ENCODE data around the gene PTPA. TPM values are rescaled to one million over a fixed set of nuclear protein-coding genes. Genes with fewer than 3 reads are reported as not detected.

PTPA gene
- total and polyA plus RNA-seq, 10 of the 15 experiments (the other 5 are each of a cell fraction or from before 2014, with no cell fraction given): 1.6 to 111 (median 55.1) TPM

GRCh38 chr9:129109952-129110739 is 1.1 kb upstream of the PTPA start:
- WGBS (ENCODE audit: insufficient coverage, insufficient replicate concordance, low lambda C conversion rate, missing lambda C conversion rate): 4% methylated on average over 59 of the region's 64 CpGs
- Histone ChIP-seq H3K4me2 (ENCODE audit: control insufficient read depth, insufficient read depth) (peak overlapping the region; percentile 99), H3K27ac (ENCODE audit: control insufficient read depth, insufficient read depth) (no peak overlapping the region), H3K4me1 (ENCODE audit: control insufficient read depth, insufficient read depth, low read length) (peaks cover 7% of the 10 kb centered on the region), H4K20me1 (ENCODE audit: control insufficient read depth, insufficient read depth) (no peaks in the 10 kb centered on the region), H3K4me3 (peak overlapping the region; percentile 58), H3K79me2 (ENCODE audit: control insufficient read depth, insufficient read depth, low read length) (peaks cover 20% of the 10 kb centered on the region), H3K36me3 (ENCODE audit: control insufficient read depth in 2 of 2, insufficient read depth in 2 of 2, low read length in 1 of 2) (no peaks in the 10 kb centered on the region), H3K27me3 (replicated peaks in 1 of 2; ENCODE audit: control insufficient read depth in 2 of 2, insufficient read depth in 2 of 2, low read length in 1 of 2) (no peaks in the 10 kb centered on the region; a peak in 1 of 4 replicates), H3K9me3 (replicated peaks; ENCODE audit: control insufficient read depth, insufficient read depth, low read length) (no peaks in the 10 kb centered on the region; the same call in 2 of the 3 replicates), H2AFZ (ENCODE audit: control insufficient read depth, low read depth, low read length) (peak overlapping the region; percentile 73), H3K9ac (ENCODE audit: control insufficient read depth, insufficient read depth, low read length) (peak overlapping the region; percentile 7; the same call in 1 of the 2 replicates)
- ChIA-PET CTCF (interaction anchor here (1.2 to 3.9 kb wide), 2 partner anchors 30 to 32 kb away, joined by 4 to 19 read pairs; no protein-coding TSS in a partner anchor), SMC1A (ENCODE audit: uncharacterized antibody, unreplicated experiment) (no interaction called here), RAD21 (ENCODE audit: unreplicated experiment) (interaction anchor here (2.2 kb wide), 1 partner anchor 15 kb away, joined by 7 read pairs; no protein-coding TSS in a partner anchor), POLR2A (interaction anchor here (0.5 to 1.0 kb wide), 2 partner anchors 30 to 485 kb away, joined by 3 to 5 read pairs; no protein-coding TSS in a partner anchor)
- FAIRE-seq: no peak
- in situ Hi-C loops (cut with MboI) (no loop called here), intact Hi-C loops (cut with micrococcal nuclease; ENCODE audit: unreplicated experiment) (loop anchor here (2.0 kb wide), 1 partner anchor 29 kb away; the partner anchor contains the start of gene DOLPP1)
- 0 out of 2 replicates have a peak, but pooled peaks have one; percentile 13 for TF ChIP-seq BACH1 (IDR thresholded peaks at IDR 0.05; ENCODE audit: borderline replicate concordance)
- TF ChIP-seq PAX5 (IDR thresholded peaks at IDR 0.05; ENCODE audit: borderline replicate concordance, low read depth, low read length): no peak
- no peak for TF ChIP-seq JUND (IDR thresholded peaks at IDR 0.05; ENCODE audit: low read depth, low read length)
- TF ChIP-seq LARP7 (IDR thresholded peaks at IDR 0.05): peak; percentile 71
- TF ChIP-seq ZBTB33 (IDR thresholded peaks at IDR 0.05): peak; percentile 67; the same call in 1 of the 2 replicates
- peak; percentile 74 for TF ChIP-seq MEF2B (IDR thresholded peaks at IDR 0.05; ENCODE audit: partially characterized antibody, poor library complexity, severe bottlenecking)
- no peak for TF ChIP-seq RAD21 (IDR thresholded peaks at IDR 0.05; ENCODE audit: insufficient read depth, low read depth, low read length)
- TF ChIP-seq SMAD5 (IDR thresholded peaks at IDR 0.05; ENCODE audit: low read depth): no peak
- TF ChIP-seq POU2F2 (IDR thresholded peaks at IDR 0.05; ENCODE audit: borderline replicate concordance, low read depth, low read length): no peak
- TF ChIP-seq RUNX3 (IDR thresholded peaks at IDR 0.05; ENCODE audit: low read length): 0 out of 2 replicates have a peak, but pooled peaks have one; percentile 3
- 0 out of 2 replicates have a peak, but pooled peaks have one; percentile 20 for TF ChIP-seq NKRF (conservative IDR thresholded peaks at IDR 0.05)
- no peak for DNase-seq (ENCODE audit: low read depth, low spot score)
- BruUV-seq (replicated peaks): no TSS peak
- ATAC-seq: no peak
